Spleen (tissue), 11 donors: ENCODE measurements around the gene RHOJ. TPM values are rescaled to one million over a fixed set of nuclear protein-coding genes. Genes with fewer than 3 reads are reported as not detected.

ENCODE experiments used
- DNase-seq: peaks from one replicate; pipeline ENCODE4 v3.0.0-alpha.2; 2020
- H3K27ac ChIP-seq, 8 donors: fragments of 200-600 bp; sonication (generic) in 7 of 8; 1 replicate in 4 of 8; 2 replicates in 4 of 8; pipeline versions ENCODE4 v1.5.0 to v1.8.0; 2016 to 2021; ENCODE audit warnings: inconsistent platforms in 4 of 8, mild to moderate bottlenecking in 4 of 8, moderate library complexity in 1 of 8
- H3K27me3 ChIP-seq, 7 donors: fragments of 200-600 bp; sonication (generic) in 6 of 7; replicated peaks in 1 of 7; 1 replicate in 4 of 7; 2 replicates in 3 of 7; pipeline versions ENCODE4 v1.5.0 to v1.8.0; 2016 to 2021; ENCODE audit warnings: inconsistent platforms in 3 of 7, mild to moderate bottlenecking in 1 of 7
- H3K36me3 ChIP-seq, 6 donors: fragments of 200-600 bp; sonication (generic) in 5 of 6; 1 replicate in 4 of 6; 2 replicates in 2 of 6; pipeline versions ENCODE4 v1.5.0 to v1.8.0; 2016 to 2021; ENCODE audit warnings: inconsistent platforms in 2 of 6
- H3K4me1 ChIP-seq, 6 donors: fragments of 200-600 bp; sonication (generic) in 5 of 6; 1 replicate in 3 of 6; 2 replicates in 3 of 6; pipeline versions ENCODE4 v1.5.0 to v1.8.0; 2016 to 2021; ENCODE audit warnings: inconsistent platforms in 3 of 6
- H3K4me3 ChIP-seq, 8 donors: fragments of 200-600 bp; sonication (generic) in 7 of 8; 1 replicate in 4 of 8; 2 replicates in 4 of 8; pipeline versions ENCODE4 v1.5.0 to v1.8.0; 2016 to 2021; ENCODE audit warnings: inconsistent platforms in 4 of 8, mild to moderate bottlenecking in 4 of 8, moderate library complexity in 2 of 8
- H3K9me3 ChIP-seq, 8 donors: fragments of 200-600 bp; sonication (generic) in 7 of 8; 1 replicate in 4 of 8; 2 replicates in 4 of 8; pipeline versions ENCODE4 v1.5.0 to v1.8.0; 2016 to 2021; ENCODE audit warnings: inconsistent platforms in 4 of 8
- CTCF ChIP-seq, 11 experiments: fragments of 200-600 bp in 7 of 11; fragments of 450-650 bp in 4 of 11; sonication (generic) in 4 of 11; IDR thresholded peaks in 8 of 11; conservative IDR thresholded peaks in 3 of 11; 1 replicate in 7 of 11; 2 replicates in 4 of 11; pipeline versions ENCODE4 v1.4.0 to v1.8.0; 2016 to 2021; ENCODE audit warnings: antibody characterized with exemption in 11 of 11, inconsistent platforms in 4 of 11, mild to moderate bottlenecking in 1 of 11
- POLR2A ChIP-seq, 3 donors: fragments of 450-650 bp; IDR thresholded peaks; one replicate each; pipeline ENCODE4 v1.5.1; 2017; ENCODE audit warnings: antibody characterized with exemption in 3 of 3, mild to moderate bottlenecking in 1 of 3
- POLR2AphosphoS5 ChIP-seq, 3 donors: sonication (generic); formaldehyde crosslinking; IDR thresholded peaks; one replicate each; pipeline ENCODE4 v1.5.1; 2017; ENCODE audit warnings: antibody characterized with exemption in 3 of 3
- whole genome bisulfite sequencing, 5 donors: extraction: QIAGEN DNeasy Blood & Tissue Kit in 3 of 5; methylation state at CpG; one replicate each; pipeline versions ENCODE4 v1.1.5 to v1.1.7; 2013 to 2018; 5-methylcytosine and 5-hydroxymethylcytosine counted together
- intact Hi-C: fragments of 100-400 bp; cut with DNase I; formaldehyde crosslinking; loops from one replicate; pipeline ENCODE4 v1.15.0; 2023; ENCODE audit warnings: low total_unique reads
- polyA plus RNA-seq, 3 donors: library from polyadenylated mRNA; stranded (reverse); fragments of 200-250 nt; gene quantifications; one replicate each; pipeline ENCODE4 v1.2.1, GENCODE V29; 2013
- total RNA-seq, 7 donors: library from RNA; depleted of rRNA in 3 of 7; stranded (reverse); fragments of >200 nt in 3 of 7; fragmentation: NEBNext Ultra II Directional in 4 of 7; extraction: Animal tissue kit (Norgen Biotek cat#: 25700) in 4 of 7; gene quantifications; one replicate each; pipeline versions ENCODE4 v1.1.0 to v1.2.1, GENCODE V29; 2016 to 2021
- donor health status: healthy with polysubstance abuse.
- donor health status: DM: no; HTN: no; CAD: no; lungs with moderate emphysema.
- donor health status: DM: no; HTN: no; CAD: no.
- donor health status: Bipolar disorder and iron deficiency.
- donor health status: healthy.
- donor health status: DM: no; HTN: no; CAD: no.
- donor health status: DM: yes; HTN: yes; CAD: no.

The RHOJ gene
- total and polyA plus RNA-seq, 10 donors: 5.5 to 26.3 (median 14.9) TPM

- WGBS, 5 donors: 87 to 97% (median 91%) methylated on average over 5 of the region's 5 CpGs
- peaks cover 0 to 7% (median 0%) of the 10 kb centered on the region in 7 donors for H3K27me3 ChIP-seq
- intact Hi-C loops: no loop called here
- H3K4me1 ChIP-seq: no peaks in the 10 kb centered on the region
- H3K4me3 ChIP-seq: no peak overlapping the region
- TF ChIP-seq CTCF (IDR thresholded peaks at IDR 0.05 in 8 of 11, conservative IDR thresholded peaks at IDR 0.05 in 3 of 11) (no peak), POLR2A (IDR thresholded peaks at IDR 0.05) (no peak), POLR2AphosphoS5 (IDR thresholded peaks at IDR 0.05) (no peak)
- H3K36me3 ChIP-seq: no peaks in the 10 kb centered on the region
- no peak for DNase-seq
- H3K9me3 ChIP-seq: peaks cover 0 to 11% (median 0%) of the 10 kb centered on the region in 8 donors
- no peak overlapping the region for H3K27ac ChIP-seq
Measured at GRCh38 chr14:63268771-63269170, 64.5 kb downstream of the RHOJ start.

- no peak for TF ChIP-seq CTCF (IDR thresholded peaks at IDR 0.05 in 8 of 11, conservative IDR thresholded peaks at IDR 0.05 in 3 of 11)
- no peak for TF ChIP-seq POLR2A (IDR thresholded peaks at IDR 0.05)
- TF ChIP-seq POLR2AphosphoS5 (IDR thresholded peaks at IDR 0.05): no peak
- no peak overlapping the region for H3K4me3 ChIP-seq
- 83 to 94% (median 88%) methylated on average over 11 of the region's 11 CpGs for WGBS, 5 donors
- H3K27me3 ChIP-seq: peaks cover 0 to 7% (median 0%) of the 10 kb centered on the region in 7 donors
- no peaks in the 10 kb centered on the region for H3K36me3 ChIP-seq
- intact Hi-C loops: loop anchor here (5.0 to 10.0 kb wide), 2 partner anchors 92 to 1105 kb away; no protein-coding TSS in a partner anchor
- H3K4me1 ChIP-seq: no peaks in the 10 kb centered on the region
- H3K27ac ChIP-seq: no peak overlapping the region
- H3K9me3 ChIP-seq: peaks cover 0 to 11% (median 0%) of the 10 kb centered on the region in 8 donors
- no peak for DNase-seq
Measured at GRCh38 chr14:63269561-63270225, 65.5 kb downstream of the RHOJ start.

GRCh38 chr14:63273129-63273528 lies 68.9 kb downstream of the RHOJ start:
- Histone ChIP-seq H3K4me3 (no peak overlapping the region), H3K36me3 (no peaks in the 10 kb centered on the region), H3K4me1 (peaks cover 0 to 4% (median 0%) of the 10 kb centered on the region in 6 donors), H3K27ac (no peak overlapping the region), H3K27me3 (no peaks in the 10 kb centered on the region), H3K9me3 (no peaks in the 10 kb centered on the region)
- TF ChIP-seq POLR2AphosphoS5 (IDR thresholded peaks at IDR 0.05) (no peak), CTCF (IDR thresholded peaks at IDR 0.05 in 8 of 11, conservative IDR thresholded peaks at IDR 0.05 in 3 of 11) (no peak), POLR2A (IDR thresholded peaks at IDR 0.05) (no peak)
- intact Hi-C loops: loop anchor here (5.0 to 10.0 kb wide), 2 partner anchors 96 to 1108 kb away; no protein-coding TSS in a partner anchor
- 71 to 80% (median 75%) methylated on average over 3 of the region's 3 CpGs for WGBS, 5 donors
- no peak for DNase-seq
